H1 (cell line): ENCODE results near the gene RIMBP2. TPM values are rescaled to one million over a fixed set of nuclear protein-coding genes. Genes with fewer than 3 reads are reported as not detected.

Experiments used
- BACH1 ChIP-seq: IDR thresholded peaks from 2 replicates; pipeline ENCODE4 v1.6.1; 2012; ENCODE audit warnings: low read length, improper control_type of control experiment
- FOSL1 ChIP-seq: IDR thresholded peaks from 2 replicates; pipeline ENCODE4 v1.6.1; 2011; ENCODE audit warnings: mild to moderate bottlenecking, low read depth, low read length, moderate library complexity; ENCODE audit not compliant: insufficient read depth
- SIRT6 ChIP-seq: IDR thresholded peaks from one replicate; pipeline ENCODE4 v1.7.1; 2012; ENCODE audit warnings: low read length, inconsistent platforms
- polyA plus RNA-seq, 7 experiments: library from polyadenylated mRNA; depleted of rRNA in 3 of 7; stranded (reverse) in 5 of 7; unstranded in 2 of 7; fragments of >200 nt in 5 of 7; fragments of 200-250 nt in 2 of 7; gene quantifications; 1 replicate in 5 of 7; 2 replicates in 1 of 7; 4 replicates in 1 of 7; pipeline versions ENCODE4 v1.2.1 to v1.2.3, GENCODE V29; 2011 to 2013; ENCODE audit warnings: missing spikeins in 2 of 7, mixed read lengths in 2 of 7
- total RNA-seq: library from RNA; stranded (reverse); fragmentation: NEBNext Ultra II Directional; extraction: Animal tissue kit (Norgen Biotek cat#: 25700); gene quantifications from 2 replicates; pipeline ENCODE4 v1.2.1, GENCODE V29; 2021
- TF ChIP-seq, protein P1 (sequence below): IDR thresholded peaks from 2 replicates; pipeline ENCODE4 v1.6.1; 2011; ENCODE audit warnings: low read length, improper control_type of control experiment

Gene RIMBP2
- total and polyA plus RNA-seq, 2 of the 8 experiments (the other 6 are each of a cell fraction or from before 2014, with no cell fraction given), result 0.18 to 0.65 TPM

DNA sequence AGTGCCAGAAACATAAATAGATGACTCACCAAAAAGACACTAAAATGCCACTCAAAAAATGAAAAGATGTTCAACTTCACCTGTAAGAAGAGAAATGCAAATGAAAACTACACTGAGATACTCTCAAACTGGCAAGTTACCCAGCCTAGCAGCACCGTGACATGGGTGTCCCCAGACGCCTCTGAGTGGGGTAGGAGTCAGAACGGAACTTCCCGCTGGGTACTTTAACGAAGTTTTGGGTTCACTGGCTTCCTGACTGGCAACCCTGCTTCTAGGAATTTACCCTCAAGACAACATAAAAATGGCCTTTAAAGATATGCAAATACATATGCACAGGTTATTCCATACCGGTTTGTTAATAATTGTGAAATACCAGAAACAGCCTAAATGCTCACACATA lies 52.6 kb downstream of the RIMBP2 start (continued):
- TF ChIP-seq SIRT6 (no peak), FOSL1 (no peak), BACH1 (no peak)
- TF ChIP-seq, protein P1, sequence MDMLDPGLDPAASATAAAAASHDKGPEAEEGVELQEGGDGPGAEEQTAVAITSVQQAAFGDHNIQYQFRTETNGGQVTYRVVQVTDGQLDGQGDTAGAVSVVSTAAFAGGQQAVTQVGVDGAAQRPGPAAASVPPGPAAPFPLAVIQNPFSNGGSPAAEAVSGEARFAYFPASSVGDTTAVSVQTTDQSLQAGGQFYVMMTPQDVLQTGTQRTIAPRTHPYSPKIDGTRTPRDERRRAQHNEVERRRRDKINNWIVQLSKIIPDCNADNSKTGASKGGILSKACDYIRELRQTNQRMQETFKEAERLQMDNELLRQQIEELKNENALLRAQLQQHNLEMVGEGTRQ, result no peak
